Urinary bladder (tissue), 4 donors: ENCODE results near the gene FSTL5. TPM values are rescaled to one million over a fixed set of nuclear protein-coding genes. Genes with fewer than 3 reads are reported as not detected.
"Not testable (repeated sequence)": the region's sequence is repeated elsewhere in the genome, so short reads cannot be mapped to it uniquely, and the experiment has no call there.

Source experiments
- DNase-seq: peaks from one replicate; pipeline ENCODE4 v3.0.0-alpha.2; 2015; ENCODE audit errors: extremely low spot score
- H3K27ac ChIP-seq: one replicate; pipeline ENCODE4 v1.5.1; 2013; ENCODE audit warnings: low read depth, mild to moderate bottlenecking, moderate library complexity
- H3K36me3 ChIP-seq: one replicate; pipeline ENCODE4 v1.6.1; 2013; ENCODE audit warnings: mild to moderate bottlenecking, moderate library complexity; ENCODE audit not compliant: insufficient read depth
- H3K4me1 ChIP-seq: one replicate; pipeline ENCODE4 v1.6.1; 2013; ENCODE audit warnings: mild to moderate bottlenecking, moderate library complexity; ENCODE audit not compliant: insufficient read depth
- H3K4me3 ChIP-seq: one replicate; pipeline ENCODE4 v1.5.1; 2013; ENCODE audit warnings: low read depth, low read length
- WGBS: extraction: QIAGEN DNeasy Blood & Tissue Kit; methylation state at CpG from one replicate; pipeline ENCODE4 v1.1.7; 2013; 5-methylcytosine and 5-hydroxymethylcytosine counted together
- polyA plus RNA-seq: library from polyadenylated mRNA; stranded (reverse); fragments of 200-250 nt; gene quantifications from one replicate; pipeline ENCODE4 v1.2.3, GENCODE V29; 2013
- total RNA-seq: library from RNA; depleted of rRNA; stranded (reverse); fragments of >200 nt; gene quantifications from one replicate; pipeline ENCODE4 v1.2.3, GENCODE V29; 2014
- donor health status: healthy with polysubstance abuse.
- donor health status: healthy.

Gene FSTL5
- total and polyA plus RNA-seq, 2 donors = 0.06 to 2.1 TPM

DNA sequence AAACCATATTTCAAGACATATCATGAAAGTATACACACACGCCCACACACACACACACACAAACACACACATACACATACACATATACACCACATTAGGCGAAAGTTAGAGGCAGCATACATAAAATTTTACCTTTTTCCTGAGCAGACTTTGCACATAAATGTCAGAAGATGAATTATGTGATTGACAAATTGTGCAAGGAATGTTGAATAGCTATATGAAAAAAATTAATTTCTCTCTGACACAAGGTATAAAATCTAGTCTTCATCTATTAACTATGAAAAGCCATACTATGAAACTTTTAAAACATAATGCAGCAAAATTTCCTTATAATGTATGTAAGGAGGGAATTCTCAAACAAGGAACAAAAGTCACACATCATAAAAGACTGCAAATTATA is 24.4 kb downstream of the FSTL5 start:
- no peak for DNase-seq
- WGBS = 77% methylated on average over 2 of the region's 2 CpGs
- H3K4me1 ChIP-seq = no peaks in the 10 kb centered on the region

DNA sequence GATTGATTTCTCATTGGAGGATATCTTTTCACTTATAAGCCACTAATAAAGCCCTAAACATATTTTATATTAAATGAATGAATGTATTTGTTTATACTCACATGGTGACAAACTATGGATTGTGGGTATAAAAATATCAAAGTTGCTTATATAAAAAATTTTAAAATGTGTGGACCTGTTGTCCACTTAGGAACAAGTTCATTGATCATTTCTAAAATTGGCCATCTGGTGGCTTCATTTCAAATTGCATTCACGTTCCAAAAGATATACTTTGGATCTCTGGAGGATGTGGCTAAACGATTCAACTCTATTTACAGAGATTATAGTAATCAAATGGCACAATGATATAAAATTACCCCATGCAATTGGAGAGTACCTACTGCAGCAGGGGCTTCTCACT is 32.5 kb downstream of the FSTL5 start:
- DNase-seq = no peak
- Histone ChIP-seq H3K36me3 (no peaks in the 10 kb centered on the region), H3K4me1 (no peaks in the 10 kb centered on the region), H3K4me3 (no peak overlapping the region), H3K27ac (no peak overlapping the region)
- WGBS = 40% methylated on average over 2 of the region's 2 CpGs

More for the DNA sequence above, 24.4 kb downstream of the FSTL5 start:
- Histone ChIP-seq H3K27ac (no peak overlapping the region), H3K4me3 (no peak overlapping the region), H3K36me3 (no peaks in the 10 kb centered on the region)

DNA sequence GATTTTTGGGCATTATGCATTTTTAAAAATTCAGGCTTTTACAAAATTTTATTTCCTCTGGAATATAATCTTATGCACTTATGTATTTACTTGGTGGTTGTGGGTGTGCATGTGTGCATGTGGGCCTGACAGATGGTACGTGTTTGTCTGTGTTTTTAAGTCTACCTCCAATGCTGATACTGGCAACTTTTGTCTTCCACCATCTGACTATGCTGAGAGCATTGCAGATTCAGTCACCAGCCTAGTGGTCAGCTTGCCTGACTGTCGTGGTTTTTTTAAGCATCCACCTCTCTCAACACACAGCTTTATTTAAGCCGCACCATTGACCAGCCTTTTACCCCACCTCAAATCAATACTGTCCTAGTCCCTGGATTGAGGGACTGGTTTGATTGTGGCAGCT is 37.1 kb downstream of the FSTL5 start:
- Histone ChIP-seq H3K4me3 (no peak overlapping the region), H3K36me3 (no peaks in the 10 kb centered on the region), H3K4me1 (no peaks in the 10 kb centered on the region), H3K27ac (no peak overlapping the region)
- 60% methylated on average over 3 of the region's 3 CpGs for WGBS
- no peak for DNase-seq

- DNase-seq = no peak
- 90% methylated on average over 2 of the region's 2 CpGs for WGBS
These were observed 46.7 kb downstream of the FSTL5 start for GRCh38 chr4:162117051-162117450.

GRCh38 chr4:162116095-162116779 is 47.6 kb downstream of the FSTL5 start:
- DNase-seq = no peak
- 48% methylated on average over 13 of the region's 13 CpGs for WGBS
- Histone ChIP-seq H3K36me3 (no peaks in the 10 kb centered on the region), H3K4me1 (no peaks in the 10 kb centered on the region), H3K4me3 (no peak overlapping the region), H3K27ac (no peak overlapping the region)

More at GRCh38 chr4:162117051-162117450, 46.7 kb downstream of the FSTL5 start:
- H3K4me1 ChIP-seq = no peaks in the 10 kb centered on the region
- H3K4me3 ChIP-seq = no peak overlapping the region
- no peak overlapping the region for H3K27ac ChIP-seq
- no peaks in the 10 kb centered on the region for H3K36me3 ChIP-seq

DNA sequence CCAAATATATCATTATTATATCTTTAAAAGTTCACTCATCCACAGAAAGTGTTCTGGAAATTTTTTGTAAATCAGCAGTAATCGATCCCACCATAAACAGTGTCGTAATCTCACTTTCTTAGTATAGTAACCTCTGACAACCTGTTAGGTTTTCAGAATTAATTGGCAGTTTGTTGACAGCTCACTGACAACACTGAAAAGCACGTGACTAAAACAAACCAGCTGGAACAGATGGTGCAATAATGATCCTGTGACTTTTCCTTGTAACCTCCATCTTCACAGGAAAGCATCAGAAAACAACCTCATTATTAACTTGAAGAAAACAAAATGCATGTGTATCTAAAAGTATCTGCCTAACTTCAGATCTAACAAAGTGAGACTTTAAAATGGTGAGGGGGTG is 48.5 kb downstream of the FSTL5 start:
- WGBS = 44% methylated on average over 3 of the region's 3 CpGs
- no peaks in the 10 kb centered on the region for H3K4me1 ChIP-seq
- no peak for DNase-seq
- H3K27ac ChIP-seq = no peak overlapping the region
- H3K4me3 ChIP-seq = no peak overlapping the region
- H3K36me3 ChIP-seq = no peaks in the 10 kb centered on the region

DNA sequence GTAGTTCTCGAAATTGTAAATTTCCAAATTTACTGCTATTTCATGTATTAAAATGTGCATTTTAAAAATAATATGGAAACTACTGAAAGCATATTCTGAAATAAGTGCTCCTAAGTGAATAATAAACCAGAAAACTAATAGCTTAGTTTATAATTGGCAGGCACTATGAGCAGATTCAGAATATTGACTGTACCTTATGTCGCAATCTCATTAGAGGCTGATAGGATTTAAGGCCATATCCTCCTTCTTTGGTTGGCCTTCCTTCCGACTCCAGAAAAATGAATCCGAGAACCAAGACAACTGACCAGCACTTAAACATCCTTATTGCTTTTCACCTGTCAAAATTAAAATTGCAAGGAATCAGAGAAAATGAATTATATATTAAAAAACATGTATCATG is 52.7 kb downstream of the FSTL5 start:
- Histone ChIP-seq H3K27ac (no peak overlapping the region), H3K36me3 (no peaks in the 10 kb centered on the region), H3K4me3 (no peak overlapping the region), H3K4me1 (no peaks in the 10 kb centered on the region)
- whole genome bisulfite sequencing = 95% methylated on average over 4 of the region's 4 CpGs
- no peak for DNase-seq

DNA sequence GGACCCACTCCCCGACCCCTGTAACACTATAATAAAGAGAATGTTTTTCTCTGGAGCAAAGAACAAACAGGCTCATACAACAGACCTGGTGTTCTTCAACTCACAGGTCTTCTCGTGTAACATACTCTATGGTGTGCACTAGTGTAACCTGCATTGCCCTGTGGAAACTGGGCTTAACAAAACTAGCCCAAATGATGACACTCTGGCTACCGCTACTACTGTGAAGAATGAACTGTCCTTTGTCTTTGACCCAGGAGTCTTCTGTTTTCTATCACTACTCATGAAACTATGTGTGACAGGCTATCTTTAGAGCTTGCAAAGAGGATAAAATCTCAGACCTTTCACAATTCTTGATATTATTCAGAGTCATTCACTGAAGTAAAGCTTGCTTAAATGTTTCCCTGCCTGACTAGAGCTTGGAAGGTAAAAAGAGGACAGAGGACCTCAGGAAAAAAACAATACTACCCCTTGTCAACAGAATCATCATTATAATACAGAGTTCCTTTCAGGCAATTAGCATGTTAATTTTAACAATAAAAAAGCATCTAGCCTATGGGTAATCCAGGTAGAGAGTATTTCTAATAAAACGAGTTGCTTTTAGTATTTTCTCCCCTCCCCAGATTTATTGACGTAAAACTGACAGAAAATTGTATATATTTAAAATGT is 59.2 kb downstream of the FSTL5 start:
- Histone ChIP-seq H3K4me1 (no peaks in the 10 kb centered on the region), H3K4me3 (no peak overlapping the region), H3K36me3 (no peaks in the 10 kb centered on the region), H3K27ac (no peak overlapping the region)
- DNase-seq = no peak
- WGBS = 59% methylated on average over 5 of the region's 5 CpGs

GRCh38 chr4:162103908-162104307 is 59.9 kb downstream of the FSTL5 start:
- DNase-seq = not testable (repeated sequence)
- WGBS = 94% methylated on average over 12 of the region's 12 CpGs

GRCh38 chr4:162102713-162103112 is 61.1 kb downstream of the FSTL5 start:
- Histone ChIP-seq H3K27ac (no peak overlapping the region), H3K4me1 (no peaks in the 10 kb centered on the region), H3K4me3 (no peak overlapping the region), H3K36me3 (no peaks in the 10 kb centered on the region)
- DNase-seq = no peak
- 59% methylated on average over 1 of the region's 1 CpG for WGBS

More at GRCh38 chr4:162103908-162104307, 59.9 kb downstream of the FSTL5 start:
- H3K36me3 ChIP-seq, H3K27ac ChIP-seq, H3K4me1 ChIP-seq, H3K4me3 ChIP-seq: not testable (repeated sequence)

DNA sequence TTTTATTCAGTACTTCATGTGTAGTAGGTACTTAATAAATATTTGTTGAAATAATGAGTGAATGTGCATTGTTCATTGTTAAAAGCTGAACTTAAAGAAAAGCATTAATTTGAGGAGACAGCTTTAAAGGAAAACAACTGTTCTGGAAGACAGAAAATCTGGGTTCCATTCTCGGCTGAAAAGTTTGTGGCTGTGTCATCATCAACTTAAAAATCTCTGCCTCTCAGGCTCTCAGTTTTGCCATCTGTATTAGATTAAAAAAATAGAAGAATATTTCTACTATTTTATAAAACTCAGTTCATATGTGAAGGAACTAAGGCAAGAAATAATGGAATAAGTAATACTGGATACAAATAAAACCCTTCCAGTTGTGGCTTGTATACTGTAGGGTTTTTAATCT is 62.5 kb downstream of the FSTL5 start:
- DNase-seq = no peak
- Histone ChIP-seq H3K36me3 (no peaks in the 10 kb centered on the region), H3K27ac (no peak overlapping the region), H3K4me3 (no peak overlapping the region), H3K4me1 (no peaks in the 10 kb centered on the region)
- WGBS = 53% methylated on average over 1 of the region's 1 CpG

- no peaks in the 10 kb centered on the region for H3K4me1 ChIP-seq
- H3K27ac ChIP-seq = no peak overlapping the region
- H3K36me3 ChIP-seq = no peaks in the 10 kb centered on the region
- 87% methylated on average over 2 of the region's 2 CpGs for WGBS
- no peak for DNase-seq
- no peak overlapping the region for H3K4me3 ChIP-seq
These were observed 88.1 kb downstream of the FSTL5 start for GRCh38 chr4:162075726-162076125.

- no peak overlapping the region for H3K4me3 ChIP-seq
These were observed 102.6 kb downstream of the FSTL5 start for GRCh38 chr4:162061214-162061613.

GRCh38 chr4:162059656-162060055 is 104.1 kb downstream of the FSTL5 start:
- Histone ChIP-seq H3K27ac (no peak overlapping the region), H3K4me3 (no peak overlapping the region), H3K36me3 (no peaks in the 10 kb centered on the region), H3K4me1 (no peaks in the 10 kb centered on the region)
- DNase-seq = no peak
- 61% methylated on average over 1 of the region's 1 CpG for WGBS

More at GRCh38 chr4:162061214-162061613, 102.6 kb downstream of the FSTL5 start:
- Histone ChIP-seq H3K36me3 (no peaks in the 10 kb centered on the region), H3K27ac (no peak overlapping the region), H3K4me1 (no peaks in the 10 kb centered on the region)
- WGBS = 87% methylated on average over 2 of the region's 2 CpGs
- DNase-seq = no peak
